Uterus (tissue), 4 donors: ENCODE data around the gene CD247. TPM values are rescaled to one million over a fixed set of nuclear protein-coding genes. Genes with fewer than 3 reads are reported as not detected.

ENCODE experiments used
- DNase-seq, 2 donors: peaks; one replicate each; pipeline ENCODE4 v3.0.0-alpha.2; 2019 to 2020
- H3K27ac ChIP-seq, 2 donors: fragments of 200-600 bp; sonication (generic); 1 replicate in 1 of 2; 2 replicates in 1 of 2; pipeline ENCODE4 v1.5.1; 2016 to 2018
- H3K27me3 ChIP-seq, 2 donors: fragments of 200-600 bp; sonication (generic); one replicate each; pipeline ENCODE4 v1.5.1; 2018 to 2019; ENCODE audit warnings: control low read depth in 1 of 2
- H3K36me3 ChIP-seq, 2 donors: fragments of 200-600 bp; sonication (generic); one replicate each; pipeline ENCODE4 v1.5.1; 2019; ENCODE audit warnings: control low read depth in 1 of 2
- H3K4me1 ChIP-seq, 2 donors: fragments of 200-600 bp; sonication (generic); one replicate each; pipeline ENCODE4 v1.5.1; 2018 to 2019; ENCODE audit warnings: control low read depth in 1 of 2
- H3K4me3 ChIP-seq, 2 donors: fragments of 200-600 bp; sonication (generic); 1 replicate in 1 of 2; 2 replicates in 1 of 2; pipeline ENCODE4 v1.5.1; 2018 to 2019; ENCODE audit warnings: mild to moderate bottlenecking in 1 of 2
- H3K9me3 ChIP-seq, 2 donors: fragments of 200-600 bp; sonication (generic); one replicate each; pipeline ENCODE4 v1.5.1; 2019; ENCODE audit warnings: control low read depth in 1 of 2
- CTCF ChIP-seq, 4 experiments: fragments of 200-600 bp in 2 of 4; fragments of 450-650 bp in 2 of 4; sonication (generic) in 2 of 4; IDR thresholded peaks; one replicate each; pipeline ENCODE4 v1.5.1; 2016 to 2019; ENCODE audit warnings: antibody characterized with exemption in 4 of 4, mild to moderate bottlenecking in 2 of 4, moderate library complexity in 1 of 4
- POLR2A ChIP-seq, 2 donors: fragments of 450-650 bp; IDR thresholded peaks; one replicate each; pipeline ENCODE4 v1.6.1; 2016; ENCODE audit warnings: antibody characterized with exemption in 2 of 2, mild to moderate bottlenecking in 1 of 2, moderate library complexity in 1 of 2
- intact Hi-C: fragments of 100-400 bp; cut with DNase I; formaldehyde crosslinking; loops from one replicate; pipeline ENCODE4 v1.15.1; 2023; ENCODE audit warnings: low total_unique reads
- total RNA-seq, 4 donors: library from RNA; depleted of rRNA in 3 of 4; stranded (reverse); fragments of >200 nt in 3 of 4; gene quantifications; one replicate each; pipeline versions ENCODE4 v1.1.0 to v1.2.4, GENCODE V29; 2014 to 2023
- donor health status: DM: yes; HTN: yes; CAD: no.

CD247 gene
- total RNA-seq, 4 donors from 2014 or later: 1.6 to 3.3 TPM; not detected in 2

GRCh38 chr1:167511374-167511986, 6.8 kb downstream of the CD247 start:
- TF ChIP-seq POLR2A (IDR thresholded peaks at IDR 0.05): no peak
- no peak for TF ChIP-seq CTCF (IDR thresholded peaks at IDR 0.05)
- DNase-seq: no peak
- Histone ChIP-seq H3K9me3 (no peaks in the 10 kb centered on the region), H3K4me1 (no peaks in the 10 kb centered on the region), H3K27ac (no peak overlapping the region), H3K4me3 (no peak overlapping the region), H3K36me3 (no peaks in the 10 kb centered on the region), H3K27me3 (no peaks in the 10 kb centered on the region)
- intact Hi-C loops: no loop called here

- Histone ChIP-seq H3K9me3 (no peaks in the 10 kb centered on the region), H3K4me1 (no peaks in the 10 kb centered on the region), H3K4me3 (no peak overlapping the region), H3K27me3 (no peaks in the 10 kb centered on the region), H3K27ac (no peak overlapping the region), H3K36me3 (no peaks in the 10 kb centered on the region)
- TF ChIP-seq POLR2A (IDR thresholded peaks at IDR 0.05) (no peak), CTCF (IDR thresholded peaks at IDR 0.05) (no peak)
- no peak for DNase-seq
- intact Hi-C loops: no loop called here
These were observed 7.4 kb downstream of the CD247 start for GRCh38 chr1:167510881-167511280.

- no peak for DNase-seq
- no peaks in the 10 kb centered on the region for H3K27me3 ChIP-seq
- no peaks in the 10 kb centered on the region for H3K36me3 ChIP-seq
- no peak overlapping the region for H3K27ac ChIP-seq
- H3K4me1 ChIP-seq: no peaks in the 10 kb centered on the region
- H3K9me3 ChIP-seq: no peaks in the 10 kb centered on the region
- H3K4me3 ChIP-seq: no peak overlapping the region
- TF ChIP-seq CTCF (IDR thresholded peaks at IDR 0.05) (no peak), POLR2A (IDR thresholded peaks at IDR 0.05) (no peak)
- intact Hi-C loops: no loop called here
These were observed 8.1 kb downstream of the CD247 start for GRCh38 chr1:167510244-167510643.

- H3K27me3 ChIP-seq: no peaks in the 10 kb centered on the region
- no peak overlapping the region for H3K27ac ChIP-seq
- intact Hi-C loops: no loop called here
- H3K4me3 ChIP-seq: no peak overlapping the region
- H3K4me1 ChIP-seq: no peaks in the 10 kb centered on the region
- no peaks in the 10 kb centered on the region for H3K36me3 ChIP-seq
- TF ChIP-seq POLR2A (IDR thresholded peaks at IDR 0.05) (no peak), CTCF (IDR thresholded peaks at IDR 0.05) (no peak)
- H3K9me3 ChIP-seq: no peaks in the 10 kb centered on the region
- DNase-seq: no peak
These were observed 8.7 kb downstream of the CD247 start for GRCh38 chr1:167509587-167509986.

GRCh38 chr1:167507719-167508118, 10.6 kb downstream of the CD247 start:
- TF ChIP-seq CTCF (IDR thresholded peaks at IDR 0.05): no peak
- TF ChIP-seq POLR2A (IDR thresholded peaks at IDR 0.05): no peak
- H3K9me3 ChIP-seq: no peaks in the 10 kb centered on the region
- no peak overlapping the region for H3K27ac ChIP-seq
- no peak for DNase-seq
- H3K4me3 ChIP-seq: no peak overlapping the region
- no peaks in the 10 kb centered on the region for H3K36me3 ChIP-seq
- no peaks in the 10 kb centered on the region for H3K4me1 ChIP-seq
- intact Hi-C loops: no loop called here
- H3K27me3 ChIP-seq: no peaks in the 10 kb centered on the region
